Neural progenitor cell (in vitro differentiated cells): Measurements from ENCODE around the gene DDAH1. TPM values are rescaled to one million over a fixed set of nuclear protein-coding genes. Genes with fewer than 3 reads are reported as not detected.
A peak's percentile ranks its signal among the peaks of the same experiment; 100 is the strongest.

Source experiments
- DNase-seq: peaks from one replicate; pipeline ENCODE4 v3.0.0-alpha.2; 2016; ENCODE audit warnings: low spot score
- H2AFZ ChIP-seq: fragments of 200-600 bp; sonication (generic); replicated peaks from 2 replicates; pipeline ENCODE4 v1.6.1; 2016; ENCODE audit warnings: antibody characterized with exemption
- H3F3A ChIP-seq: fragments of 200-600 bp; sonication (generic); 2 replicates; pipeline ENCODE4 v1.6.1; 2016; ENCODE audit warnings: antibody characterized with exemption, low read depth
- H3K27ac ChIP-seq: fragments of 200-600 bp; sonication (generic); 2 replicates; pipeline ENCODE4 v1.5.1; 2016; ENCODE audit warnings: mild to moderate bottlenecking
- H3K27me3 ChIP-seq: fragments of 200-600 bp; sonication (generic); 2 replicates; pipeline ENCODE4 v1.6.1; 2016; ENCODE audit warnings: mild to moderate bottlenecking, moderate library complexity
- H3K36me3 ChIP-seq: fragments of 200-600 bp; sonication (generic); 2 replicates; pipeline ENCODE4 v1.5.1; 2016
- H3K4me1 ChIP-seq: fragments of 200-600 bp; sonication (generic); 2 replicates; pipeline ENCODE4 v1.6.1; 2016; ENCODE audit warnings: mixed run types
- H3K4me2 ChIP-seq: fragments of 200-600 bp; sonication (generic); 2 replicates; pipeline ENCODE4 v1.6.1; 2016
- H3K4me3 ChIP-seq: fragments of 200-600 bp; sonication (generic); 2 replicates; pipeline ENCODE4 v1.5.1; 2016
- H3K79me2 ChIP-seq: fragments of 200-600 bp; sonication (generic); 2 replicates; pipeline ENCODE4 v1.6.1; 2016; ENCODE audit warnings: low read depth
- H3K9ac ChIP-seq: fragments of 200-600 bp; sonication (generic); 2 replicates; pipeline ENCODE4 v1.6.1; 2016
- H3K9me3 ChIP-seq: fragments of 200-600 bp; sonication (generic); 2 replicates; pipeline ENCODE4 v1.5.1; 2016; ENCODE audit warnings: low read depth
- H4K20me1 ChIP-seq: fragments of 200-600 bp; sonication (generic); 2 replicates; pipeline ENCODE4 v1.6.1; 2016; ENCODE audit warnings: low read depth
- H3K27ac Mint-ChIP-seq: 3 replicates; pipeline ENCODE4 v1.8.0; 2021; ENCODE audit warnings: mixed read lengths
- H3K27me3 Mint-ChIP-seq: 2 replicates; pipeline ENCODE4 v1.8.0; 2022; ENCODE audit warnings: low read depth, mild to moderate bottlenecking, inconsistent platforms, moderate library complexity, mixed read lengths; ENCODE audit not compliant: insufficient read depth
- H3K36me3 Mint-ChIP-seq: 3 replicates; pipeline ENCODE4 v1.8.0; 2021; ENCODE audit warnings: mixed read lengths
- H3K4me1 Mint-ChIP-seq: 3 replicates; pipeline ENCODE4 v1.8.0; 2021; ENCODE audit warnings: mixed read lengths
- H3K4me3 Mint-ChIP-seq: 3 replicates; pipeline ENCODE4 v1.8.0; 2021; ENCODE audit warnings: mild to moderate bottlenecking, moderate library complexity, mixed read lengths
- H3K9me3 Mint-ChIP-seq: 3 replicates; pipeline ENCODE4 v1.8.0; 2020; ENCODE audit warnings: mixed read lengths
- EZH2 ChIP-seq: fragments of 200-600 bp; sonication (generic); IDR thresholded peaks from 2 replicates; pipeline ENCODE4 v1.6.1; 2017; ENCODE audit warnings: antibody characterized with exemption, mild to moderate bottlenecking, moderate library complexity
- EZH2phosphoT487 ChIP-seq: fragments of 200-600 bp; sonication (generic); IDR thresholded peaks from 2 replicates; pipeline ENCODE4 v1.6.1; 2017; ENCODE audit warnings: antibody characterized with exemption
- total RNA-seq: library from RNA; depleted of rRNA; stranded (reverse); fragments of >200 nt; gene quantifications from 2 replicates; pipeline ENCODE4 v1.2.3, GENCODE V29; 2015; ENCODE audit warnings: low replicate concordance
- TF ChIP-seq, protein P1 (sequence below): fragments of 200-600 bp; sonication (generic); IDR thresholded peaks from 2 replicates; pipeline ENCODE4 v1.5.1; 2017; ENCODE audit warnings: antibody characterized with exemption, mild to moderate bottlenecking

The DDAH1 gene
- total RNA-seq, 1 donor from 2014 or later: 23.1 TPM

DNA sequence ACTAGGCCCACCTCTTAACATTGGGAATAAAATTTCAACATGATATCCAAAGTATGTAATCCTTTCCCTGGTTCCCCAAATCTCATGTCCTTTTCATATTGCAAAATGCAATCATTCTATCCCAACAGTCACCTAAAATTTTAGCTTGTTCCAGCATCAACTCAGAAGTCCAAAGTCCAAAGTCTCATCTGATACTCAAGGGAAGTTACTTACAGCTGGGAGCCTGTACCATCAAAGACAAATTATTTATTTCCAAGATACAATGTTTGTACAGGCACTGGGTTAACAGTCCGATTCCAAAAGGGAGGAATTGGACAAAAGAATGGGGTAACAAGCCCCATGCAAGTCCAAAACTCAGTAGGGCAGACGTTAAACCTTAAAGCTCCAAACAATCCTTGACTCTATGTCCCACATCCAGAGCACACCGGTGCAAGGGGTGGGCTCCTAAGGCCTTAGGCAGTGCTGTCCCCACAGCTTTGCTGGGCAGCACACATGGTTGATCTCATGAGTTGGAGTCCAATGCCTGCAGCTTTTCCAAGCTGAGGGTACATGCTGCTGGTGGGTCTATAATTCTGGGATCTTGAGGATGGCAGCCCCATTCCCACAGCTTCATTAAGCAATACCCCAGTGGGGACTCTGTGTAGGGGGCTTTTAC is 78.8 kb downstream of the DDAH1 start:
- H3K4me3 Mint-ChIP-seq: no peak overlapping the region
- H3K4me1 Mint-ChIP-seq: no peaks in the 10 kb centered on the region
- H3F3A ChIP-seq: no peaks in the 10 kb centered on the region
- H3K36me3 ChIP-seq: no peaks in the 10 kb centered on the region
- H4K20me1 ChIP-seq: no peaks in the 10 kb centered on the region
- H3K36me3 Mint-ChIP-seq: peaks cover 22% of the 10 kb centered on the region
- no peaks in the 10 kb centered on the region for H3K4me1 ChIP-seq
- H3K27ac Mint-ChIP-seq: no peak overlapping the region
- no peak overlapping the region for H2AFZ ChIP-seq
- H3K27me3 Mint-ChIP-seq: no peaks in the 10 kb centered on the region
- no peaks in the 10 kb centered on the region for H3K27me3 ChIP-seq
- H3K9me3 ChIP-seq: no peaks in the 10 kb centered on the region
- H3K79me2 ChIP-seq: no peaks in the 10 kb centered on the region
- no peak overlapping the region for H3K4me3 ChIP-seq
- no peak for DNase-seq
- peaks cover 33% of the 10 kb centered on the region for H3K9me3 Mint-ChIP-seq
- no peak overlapping the region for H3K27ac ChIP-seq
- no peak for TF ChIP-seq EZH2
- TF ChIP-seq, protein P1, sequence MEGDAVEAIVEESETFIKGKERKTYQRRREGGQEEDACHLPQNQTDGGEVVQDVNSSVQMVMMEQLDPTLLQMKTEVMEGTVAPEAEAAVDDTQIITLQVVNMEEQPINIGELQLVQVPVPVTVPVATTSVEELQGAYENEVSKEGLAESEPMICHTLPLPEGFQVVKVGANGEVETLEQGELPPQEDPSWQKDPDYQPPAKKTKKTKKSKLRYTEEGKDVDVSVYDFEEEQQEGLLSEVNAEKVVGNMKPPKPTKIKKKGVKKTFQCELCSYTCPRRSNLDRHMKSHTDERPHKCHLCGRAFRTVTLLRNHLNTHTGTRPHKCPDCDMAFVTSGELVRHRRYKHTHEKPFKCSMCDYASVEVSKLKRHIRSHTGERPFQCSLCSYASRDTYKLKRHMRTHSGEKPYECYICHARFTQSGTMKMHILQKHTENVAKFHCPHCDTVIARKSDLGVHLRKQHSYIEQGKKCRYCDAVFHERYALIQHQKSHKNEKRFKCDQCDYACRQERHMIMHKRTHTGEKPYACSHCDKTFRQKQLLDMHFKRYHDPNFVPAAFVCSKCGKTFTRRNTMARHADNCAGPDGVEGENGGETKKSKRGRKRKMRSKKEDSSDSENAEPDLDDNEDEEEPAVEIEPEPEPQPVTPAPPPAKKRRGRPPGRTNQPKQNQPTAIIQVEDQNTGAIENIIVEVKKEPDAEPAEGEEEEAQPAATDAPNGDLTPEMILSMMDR: no peak
- no peak for TF ChIP-seq EZH2phosphoT487
- no peak overlapping the region for H3K9ac ChIP-seq
- no peak overlapping the region for H3K4me2 ChIP-seq

DNA sequence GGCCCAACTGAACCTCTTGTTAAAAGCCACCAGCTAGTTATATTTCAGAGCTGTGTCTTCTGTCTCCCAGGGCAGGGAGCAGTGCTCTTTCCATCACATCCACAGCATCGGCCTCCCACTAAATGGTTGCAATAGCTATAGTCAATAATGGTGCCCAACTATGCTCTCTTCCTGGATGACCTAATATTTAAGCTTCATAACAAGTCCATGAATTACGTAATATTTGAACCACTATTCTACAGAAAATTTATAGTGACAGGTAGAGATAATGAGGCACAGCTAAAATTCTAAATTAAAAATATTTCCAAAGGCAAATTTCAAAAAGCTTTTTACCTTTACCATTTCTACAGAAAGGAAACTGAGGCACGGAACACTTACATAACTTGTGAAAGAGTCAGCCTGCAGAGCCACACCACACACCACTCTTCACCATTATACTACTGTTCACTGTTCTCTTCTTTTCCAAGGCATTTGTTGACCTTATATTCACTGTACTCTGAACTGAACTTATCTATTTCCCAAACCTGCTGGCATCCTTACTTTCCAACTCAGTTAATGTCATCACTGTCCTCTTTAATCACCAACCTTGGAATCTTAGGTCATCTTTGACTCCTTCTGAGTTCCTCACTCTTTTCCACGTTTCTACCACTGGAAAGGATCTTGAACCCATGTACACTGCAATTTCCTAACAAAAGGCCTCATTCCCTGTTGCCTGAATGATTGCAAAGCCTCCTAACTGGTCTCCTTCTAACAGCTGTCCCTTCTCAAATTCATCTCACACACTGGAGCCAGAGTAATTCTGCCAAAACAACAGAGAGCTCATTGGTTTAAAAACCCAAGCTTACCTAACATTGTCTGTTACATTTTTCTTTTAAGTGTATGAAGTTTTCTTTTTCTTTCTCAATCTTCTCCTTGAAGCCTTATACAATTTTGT is 85.5 kb downstream of the DDAH1 start:
- Mint-ChIP-seq H3K4me3 (no peak overlapping the region), H3K27ac (no peak overlapping the region), H3K27me3 (no peaks in the 10 kb centered on the region), H3K9me3 (peaks cover 24% of the 10 kb centered on the region), H3K36me3 (peaks cover 15% of the 10 kb centered on the region), H3K4me1 (peaks cover 6% of the 10 kb centered on the region)
- peaks cover 19% of the 10 kb centered on the region for H3K4me1 ChIP-seq
- no peak overlapping the region for H3K4me2 ChIP-seq
- DNase-seq: no peak
- no peak overlapping the region for H3K27ac ChIP-seq
- H3K79me2 ChIP-seq: no peaks in the 10 kb centered on the region
- H3K9me3 ChIP-seq: no peaks in the 10 kb centered on the region
- H3K9ac ChIP-seq: no peak overlapping the region
- no peaks in the 10 kb centered on the region for H3F3A ChIP-seq
- H4K20me1 ChIP-seq: no peaks in the 10 kb centered on the region
- H3K27me3 ChIP-seq: no peaks in the 10 kb centered on the region
- no peaks in the 10 kb centered on the region for H3K36me3 ChIP-seq
- TF ChIP-seq EZH2 (no peak), EZH2phosphoT487 (no peak)
- TF ChIP-seq, protein P1: no peak
- H3K4me3 ChIP-seq: no peak overlapping the region
- H2AFZ ChIP-seq: no peak overlapping the region

DNA sequence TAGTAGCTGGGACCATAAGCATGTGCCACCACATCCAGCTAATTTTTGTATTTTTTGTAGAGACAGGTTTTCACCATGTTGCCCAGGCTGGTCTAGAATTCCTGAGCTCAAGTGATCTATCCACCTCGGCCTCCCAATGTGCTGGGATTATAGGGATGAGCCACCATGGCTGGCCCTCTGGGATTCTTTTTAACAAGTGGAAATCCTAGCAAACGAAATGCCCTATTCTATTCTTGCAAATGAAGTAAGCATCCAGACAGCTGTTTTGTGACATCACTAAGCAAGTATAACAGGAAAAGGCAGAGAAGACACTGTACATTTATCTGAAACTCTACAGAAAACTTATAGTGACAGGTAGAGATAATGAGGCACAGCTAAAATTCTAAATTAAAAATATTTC is 86.4 kb downstream of the DDAH1 start:
- Histone ChIP-seq H3K9ac (no peak overlapping the region), H3K4me3 (no peak overlapping the region), H3K4me2 (no peak overlapping the region), H3K79me2 (no peaks in the 10 kb centered on the region), H3K4me1 (peaks cover 19% of the 10 kb centered on the region), H3K27ac (no peak overlapping the region), H3K9me3 (no peaks in the 10 kb centered on the region), H3K36me3 (no peaks in the 10 kb centered on the region), H3K27me3 (no peaks in the 10 kb centered on the region), H2AFZ (no peak overlapping the region), H4K20me1 (no peaks in the 10 kb centered on the region), H3F3A (no peaks in the 10 kb centered on the region)
- Mint-ChIP-seq H3K4me3 (no peak overlapping the region), H3K36me3 (peaks cover 12% of the 10 kb centered on the region), H3K4me1 (peaks cover 6% of the 10 kb centered on the region), H3K27ac (no peak overlapping the region), H3K9me3 (peaks cover 18% of the 10 kb centered on the region), H3K27me3 (no peaks in the 10 kb centered on the region)
- TF ChIP-seq, protein P1: no peak
- TF ChIP-seq EZH2: no peak
- no peak for TF ChIP-seq EZH2phosphoT487
- peak; percentile 13 for DNase-seq
